ENCODE measurements around the gene SPDYE6. TPM values are rescaled to one million over a fixed set of nuclear protein-coding genes. Genes with fewer than 3 reads are reported as not detected.

Gene SPDYE6
- total RNA-seq, 1 donor from 2014 or later = not detected

GRCh38 chr7:102396710-102397019 lies 40.4 kb upstream of the SPDYE6 start:
- Histone ChIP-seq H3K27ac (peak overlapping the region; percentile 85), H3K36me3 (peaks cover 36% of the 10 kb centered on the region), H3K4me1 (peaks cover 8% of the 10 kb centered on the region), H3K27me3 (no peaks in the 10 kb centered on the region), H3K9me3 (no peaks in the 10 kb centered on the region), H3K4me3 (peak overlapping the region; percentile 88)
- ATAC-seq = no peak
- DNase-seq = no peak
- intact Hi-C loops (cut with DNase I) = no loop called here
- no peak for TF ChIP-seq CTCF (IDR thresholded peaks at IDR 0.05)

- peak within 1 kb of the TSS; percentile 88 for H3K4me3 ChIP-seq
- ATAC-seq (peak; percentile 97), DNase-seq (peak; percentile 86)
- H3K27me3 ChIP-seq = no peaks in the 10 kb centered on the region
- intact Hi-C loops (cut with DNase I) = no loop called here
- H3K9me3 ChIP-seq = no peaks in the 10 kb centered on the region
- peaks cover 31% of the 10 kb centered on the region for H3K36me3 ChIP-seq
- TF ChIP-seq CTCF (IDR thresholded peaks at IDR 0.05) = no peak
- H3K4me1 ChIP-seq = peaks cover 8% of the 10 kb centered on the region
- H3K27ac ChIP-seq = peak within 1 kb of the TSS; percentile 85
Measured at GRCh38 chr7:102395873-102396709, 39.8 kb upstream of the SPDYE6 start, which contains the start of gene PRKRIP1. PRKRIP1 (plus strand) TSS chr7:102396363; CDS start chr7:102396412, 49 bp downstream.

GRCh38 chr7:102395592-102395872 lies 39.3 kb upstream of the SPDYE6 start:
- no peaks in the 10 kb centered on the region for H3K9me3 ChIP-seq
- no peak for TF ChIP-seq CTCF (IDR thresholded peaks at IDR 0.05)
- peak overlapping the region; percentile 85 for H3K27ac ChIP-seq
- H3K27me3 ChIP-seq = no peaks in the 10 kb centered on the region
- H3K36me3 ChIP-seq = peaks cover 25% of the 10 kb centered on the region
- peak overlapping the region; percentile 88 for H3K4me3 ChIP-seq
- no peak for DNase-seq
- intact Hi-C loops (cut with DNase I) = no loop called here
- H3K4me1 ChIP-seq = peaks cover 8% of the 10 kb centered on the region
- no peak for ATAC-seq

- Histone ChIP-seq H3K4me1 (peaks cover 8% of the 10 kb centered on the region), H3K4me3 (no peak overlapping the region), H3K27ac (no peak overlapping the region), H3K27me3 (no peaks in the 10 kb centered on the region), H3K9me3 (no peaks in the 10 kb centered on the region), H3K36me3 (peaks cover 4% of the 10 kb centered on the region)
- intact Hi-C loops (cut with DNase I) = loop anchor here (5.0 kb wide), 1 partner anchor 111 kb away; no protein-coding TSS in a partner anchor
- ATAC-seq (no peak), DNase-seq (no peak)
- no peak for TF ChIP-seq CTCF (IDR thresholded peaks at IDR 0.05)
Measured at GRCh38 chr7:102393467-102393866, 37.2 kb upstream of the SPDYE6 start.

- intact Hi-C loops (cut with DNase I) = loop anchor here (5.0 kb wide), 1 partner anchor 110 kb away; no protein-coding TSS in a partner anchor
- H3K27ac ChIP-seq = no peak overlapping the region
- DNase-seq (no peak), ATAC-seq (no peak)
- peaks cover 6% of the 10 kb centered on the region for H3K4me1 ChIP-seq
- H3K4me3 ChIP-seq = no peak overlapping the region
- no peaks in the 10 kb centered on the region for H3K9me3 ChIP-seq
- no peak for TF ChIP-seq CTCF (IDR thresholded peaks at IDR 0.05)
- H3K27me3 ChIP-seq = no peaks in the 10 kb centered on the region
- peaks cover 1% of the 10 kb centered on the region for H3K36me3 ChIP-seq
Measured at GRCh38 chr7:102392330-102392729, 36.1 kb upstream of the SPDYE6 start.
